Fibroblast of mammary gland (primary cell): ENCODE results near the gene LPP.

Experiments
- DNase-seq: peaks from one replicate; pipeline ENCODE4 v3.0.0-alpha.2; 2010; ENCODE audit warnings: low read depth
- H3K4me3 ChIP-seq: 2 replicates; pipeline ENCODE4 v1.5.1; 2011; ENCODE audit warnings: low read depth, mild to moderate bottlenecking, low read length, moderate library complexity; ENCODE audit not compliant: control insufficient read depth
- TF ChIP-seq, protein P1 (sequence below): conservative IDR thresholded peaks from 2 replicates; pipeline ENCODE4 v1.5.1; 2011; ENCODE audit warnings: low read depth, low read length, inconsistent platforms; ENCODE audit not compliant: control insufficient read depth, insufficient read depth

LPP gene, protein sequence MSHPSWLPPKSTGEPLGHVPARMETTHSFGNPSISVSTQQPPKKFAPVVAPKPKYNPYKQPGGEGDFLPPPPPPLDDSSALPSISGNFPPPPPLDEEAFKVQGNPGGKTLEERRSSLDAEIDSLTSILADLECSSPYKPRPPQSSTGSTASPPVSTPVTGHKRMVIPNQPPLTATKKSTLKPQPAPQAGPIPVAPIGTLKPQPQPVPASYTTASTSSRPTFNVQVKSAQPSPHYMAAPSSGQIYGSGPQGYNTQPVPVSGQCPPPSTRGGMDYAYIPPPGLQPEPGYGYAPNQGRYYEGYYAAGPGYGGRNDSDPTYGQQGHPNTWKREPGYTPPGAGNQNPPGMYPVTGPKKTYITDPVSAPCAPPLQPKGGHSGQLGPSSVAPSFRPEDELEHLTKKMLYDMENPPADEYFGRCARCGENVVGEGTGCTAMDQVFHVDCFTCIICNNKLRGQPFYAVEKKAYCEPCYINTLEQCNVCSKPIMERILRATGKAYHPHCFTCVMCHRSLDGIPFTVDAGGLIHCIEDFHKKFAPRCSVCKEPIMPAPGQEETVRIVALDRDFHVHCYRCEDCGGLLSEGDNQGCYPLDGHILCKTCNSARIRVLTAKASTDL

DNA sequence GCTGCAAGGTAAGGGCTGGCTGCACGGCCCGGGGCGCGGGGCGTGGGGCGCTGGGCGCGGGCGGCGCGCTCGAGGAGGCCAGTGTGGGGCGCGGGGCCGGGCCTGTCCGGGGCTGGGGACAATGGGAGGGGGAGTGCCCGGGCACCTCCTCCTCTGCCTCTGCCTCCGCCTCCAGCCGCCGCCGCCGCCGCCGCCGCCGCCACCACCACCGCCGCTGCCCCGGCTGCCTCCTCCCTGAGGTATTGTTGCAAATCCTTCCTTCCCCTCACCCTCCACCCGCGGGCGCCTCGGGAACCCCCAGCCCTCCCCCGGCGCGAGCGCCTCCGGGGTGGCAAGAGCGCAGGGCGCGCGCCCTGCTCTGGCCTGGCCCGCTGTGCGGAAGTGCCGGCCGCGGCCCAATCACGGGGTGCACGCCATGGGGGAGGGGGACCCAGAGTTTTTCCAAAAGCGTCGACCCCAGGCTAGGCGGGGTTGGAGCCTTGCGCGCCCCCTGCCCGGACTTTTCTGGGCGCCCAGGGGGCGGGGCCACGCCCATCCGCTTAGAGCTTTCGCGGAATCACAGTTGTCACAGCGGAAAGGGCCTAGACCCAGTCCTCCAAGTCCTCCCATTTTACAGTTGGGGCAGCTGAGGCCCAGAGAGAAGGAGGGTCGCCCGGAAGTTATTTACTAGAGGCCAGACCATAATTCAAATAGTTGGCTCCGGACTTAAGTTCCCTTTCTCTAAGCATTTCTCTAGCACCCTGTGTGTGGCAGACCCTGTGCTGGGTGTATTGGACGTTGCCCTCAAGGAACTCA, at the start of gene LPP:
TSS of gene LPP (plus strand) at position 144 of the 795 bp plus-strand sequence. CDS start 251,964 bp downstream, outside the sequence.
- peak; percentile 56 for DNase-seq
- TF ChIP-seq, protein P1, sequence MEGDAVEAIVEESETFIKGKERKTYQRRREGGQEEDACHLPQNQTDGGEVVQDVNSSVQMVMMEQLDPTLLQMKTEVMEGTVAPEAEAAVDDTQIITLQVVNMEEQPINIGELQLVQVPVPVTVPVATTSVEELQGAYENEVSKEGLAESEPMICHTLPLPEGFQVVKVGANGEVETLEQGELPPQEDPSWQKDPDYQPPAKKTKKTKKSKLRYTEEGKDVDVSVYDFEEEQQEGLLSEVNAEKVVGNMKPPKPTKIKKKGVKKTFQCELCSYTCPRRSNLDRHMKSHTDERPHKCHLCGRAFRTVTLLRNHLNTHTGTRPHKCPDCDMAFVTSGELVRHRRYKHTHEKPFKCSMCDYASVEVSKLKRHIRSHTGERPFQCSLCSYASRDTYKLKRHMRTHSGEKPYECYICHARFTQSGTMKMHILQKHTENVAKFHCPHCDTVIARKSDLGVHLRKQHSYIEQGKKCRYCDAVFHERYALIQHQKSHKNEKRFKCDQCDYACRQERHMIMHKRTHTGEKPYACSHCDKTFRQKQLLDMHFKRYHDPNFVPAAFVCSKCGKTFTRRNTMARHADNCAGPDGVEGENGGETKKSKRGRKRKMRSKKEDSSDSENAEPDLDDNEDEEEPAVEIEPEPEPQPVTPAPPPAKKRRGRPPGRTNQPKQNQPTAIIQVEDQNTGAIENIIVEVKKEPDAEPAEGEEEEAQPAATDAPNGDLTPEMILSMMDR = no peak

DNA sequence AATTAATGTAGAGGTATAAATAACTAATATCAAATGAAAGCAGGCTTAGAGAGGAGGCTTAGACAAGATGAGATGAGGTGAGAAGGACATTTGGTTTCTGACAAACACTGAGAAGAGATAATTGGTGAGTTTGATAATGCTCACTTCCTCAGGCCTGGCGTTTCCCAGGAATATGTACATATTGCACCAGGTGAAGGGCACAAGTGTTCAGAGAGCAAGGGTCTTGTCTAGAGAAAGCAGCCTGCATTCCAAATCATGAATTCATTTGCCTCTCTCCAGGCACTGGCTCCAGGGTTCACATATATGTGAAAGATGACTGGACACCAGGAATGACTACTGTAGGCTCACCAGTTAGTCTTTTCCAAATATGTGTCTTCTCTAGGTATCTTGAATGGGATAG, 48.0 kb upstream of the LPP start:
- DNase-seq = no peak
- TF ChIP-seq, protein P1 = no peak
- H3K4me3 ChIP-seq = no peak overlapping the region

More for the DNA sequence above, at the start of gene LPP:
- peak within 1 kb of the TSS; percentile 81 for H3K4me3 ChIP-seq

DNA sequence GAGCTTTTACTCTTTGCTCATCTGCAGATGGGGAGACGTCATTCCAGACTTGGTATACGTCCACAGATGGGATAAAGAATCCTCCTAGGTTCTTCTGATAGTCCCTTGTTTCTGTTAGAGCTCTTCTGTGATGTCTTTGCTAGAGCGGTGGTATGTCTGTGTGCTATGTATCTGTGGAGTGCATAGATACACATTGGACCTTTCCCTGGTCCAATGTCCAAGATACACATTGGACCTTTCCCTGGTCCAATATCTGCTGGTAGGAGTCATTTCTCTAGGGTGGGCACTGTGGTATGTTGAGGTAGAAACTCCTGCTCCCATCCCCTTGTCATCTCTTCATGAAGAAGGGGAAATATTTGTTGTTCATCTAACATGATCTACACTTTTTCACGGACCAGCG, 47.5 kb upstream of the LPP start:
- DNase-seq = no peak
- H3K4me3 ChIP-seq = no peak overlapping the region
- TF ChIP-seq, protein P1 = no peak

DNA sequence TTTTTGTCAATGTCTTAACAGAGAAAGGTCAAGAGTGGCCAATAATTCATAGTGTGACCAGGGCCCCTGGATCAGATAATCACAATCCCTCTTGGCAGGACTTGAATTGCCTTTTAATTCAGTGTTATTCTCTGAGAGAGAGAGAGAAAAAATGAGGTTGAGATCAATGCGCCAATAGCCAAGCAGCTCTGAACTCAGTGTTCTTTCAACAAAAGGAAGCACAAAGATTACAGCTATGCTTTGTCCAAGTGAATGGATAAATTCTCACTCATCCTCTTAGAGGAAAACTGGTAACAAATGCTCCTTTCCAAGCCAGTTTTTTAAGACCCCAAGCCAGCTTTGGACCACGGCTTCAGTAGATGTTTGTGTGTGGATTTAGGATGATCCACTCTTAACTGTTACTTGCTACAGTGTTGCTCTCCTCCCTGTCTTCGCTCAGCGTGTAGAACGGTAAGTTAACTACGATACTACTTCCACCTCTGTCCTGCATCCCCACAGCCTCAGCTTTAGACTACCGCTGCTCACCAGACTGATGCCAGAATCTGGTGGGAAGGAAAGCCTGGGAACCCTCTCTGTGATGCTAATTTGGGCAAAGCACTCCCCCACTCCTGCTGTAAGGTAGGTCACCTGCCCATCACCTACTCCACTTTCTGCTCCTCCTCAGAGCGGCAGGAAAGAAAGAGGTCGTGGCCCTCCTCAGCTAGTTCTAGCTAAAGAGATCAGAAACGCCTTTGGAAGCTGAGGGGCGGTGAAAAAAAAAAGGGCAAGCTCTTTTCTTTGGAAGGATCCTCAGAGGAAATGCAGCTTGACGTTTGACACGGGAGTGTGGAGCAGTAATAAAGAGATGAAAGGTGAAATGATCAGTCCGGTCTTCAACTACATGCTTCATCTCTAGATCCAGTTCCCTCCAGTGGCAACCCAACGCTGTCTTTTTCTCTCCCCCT, 46.8 kb upstream of the LPP start:
- no peak for DNase-seq
- TF ChIP-seq, protein P1 = no peak
- no peak overlapping the region for H3K4me3 ChIP-seq

DNA sequence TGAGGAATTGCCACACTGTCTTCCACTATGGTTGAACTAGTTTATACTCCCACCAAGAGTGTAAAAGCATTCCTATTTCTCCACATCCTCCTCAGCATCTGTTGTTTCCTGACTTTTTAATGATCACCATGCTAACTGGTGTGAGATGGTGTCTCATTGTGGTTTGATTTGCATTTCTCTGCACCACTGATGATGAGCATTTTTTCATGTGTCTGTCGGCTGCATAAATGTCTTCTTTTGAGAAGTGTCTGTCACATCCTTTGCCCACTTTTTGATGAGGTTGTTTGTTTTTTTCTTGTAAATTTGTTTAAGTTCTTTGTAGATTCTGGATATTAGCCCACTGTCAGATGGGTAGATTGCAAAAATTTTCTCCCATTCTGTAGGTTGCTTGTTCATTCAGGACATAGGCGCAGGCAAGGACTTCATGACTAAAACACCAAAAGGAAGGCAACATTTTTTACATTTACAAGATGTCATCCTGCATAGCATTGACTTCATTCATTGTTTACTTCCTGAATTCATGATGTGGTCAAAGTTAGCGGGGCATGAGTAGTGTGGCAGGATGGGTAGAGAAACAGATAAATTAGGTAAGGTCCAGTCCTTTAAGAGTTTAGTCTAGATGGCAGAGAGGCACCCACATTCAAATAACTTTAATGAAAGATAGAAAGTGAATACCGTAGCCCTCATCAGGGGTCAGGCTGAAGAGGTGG, 45.1 kb upstream of the LPP start:
- no peak overlapping the region for H3K4me3 ChIP-seq
- DNase-seq = no peak
- TF ChIP-seq, protein P1 = no peak
